DMS53 (cell line): ENCODE data around the gene SLC3A2.
"Not testable (repeated sequence)": the region's sequence is repeated elsewhere in the genome, so short reads cannot be mapped to it uniquely, and the experiment has no call there.

Source experiments
- DNase-seq: peaks from one replicate; lab custom pipeline; 2025; lab: John Stamatoyannopoulos, UW

SLC3A2 gene

GRCh38 chr11:62930666-62931065, 50.0 kb downstream of the SLC3A2 start:
- DNase-seq = no peak

GRCh38 chr11:62931499-62932278, 51.0 kb downstream of the SLC3A2 start:
- DNase-seq = no peak

GRCh38 chr11:62933285-62933684, 52.6 kb downstream of the SLC3A2 start:
- DNase-seq = peak; percentile 16

- no peak for DNase-seq
These were observed 53.2 kb downstream of the SLC3A2 start for GRCh38 chr11:62933750-62934495.

GRCh38 chr11:62934496-62934785, 53.7 kb downstream of the SLC3A2 start:
- DNase-seq = no peak

GRCh38 chr11:62937528-62937927, 56.8 kb downstream of the SLC3A2 start:
- DNase-seq = not testable (repeated sequence)
